ENCODE results near the gene ANKFY1.
A peak's percentile ranks its signal among the peaks of the same experiment; 100 is the strongest.
"Not testable (repeated sequence)": the region's sequence is repeated elsewhere in the genome, so short reads cannot be mapped to it uniquely, and the experiment has no call there.

ANKFY1 gene

DNA sequence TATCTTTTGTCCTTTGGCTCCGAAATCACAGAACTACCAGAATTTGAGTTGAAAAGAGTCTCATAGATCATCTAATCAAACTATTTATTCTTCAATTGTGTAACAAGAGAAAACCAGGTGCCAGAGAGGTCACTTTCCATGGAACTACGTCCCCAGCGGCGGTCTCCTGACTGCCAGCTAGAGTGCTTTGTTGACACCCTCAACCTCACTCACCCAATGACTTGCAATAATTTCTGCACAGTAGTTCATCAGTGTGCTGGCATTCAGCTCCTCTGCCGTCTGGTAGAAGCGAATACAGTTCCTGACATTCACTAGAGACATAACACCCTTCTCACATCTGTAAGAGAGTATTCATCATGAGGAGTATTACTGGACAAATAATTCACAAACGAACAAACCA lies 54.2 kb downstream of the ANKFY1 start:
- DNase-seq, result no peak

DNA sequence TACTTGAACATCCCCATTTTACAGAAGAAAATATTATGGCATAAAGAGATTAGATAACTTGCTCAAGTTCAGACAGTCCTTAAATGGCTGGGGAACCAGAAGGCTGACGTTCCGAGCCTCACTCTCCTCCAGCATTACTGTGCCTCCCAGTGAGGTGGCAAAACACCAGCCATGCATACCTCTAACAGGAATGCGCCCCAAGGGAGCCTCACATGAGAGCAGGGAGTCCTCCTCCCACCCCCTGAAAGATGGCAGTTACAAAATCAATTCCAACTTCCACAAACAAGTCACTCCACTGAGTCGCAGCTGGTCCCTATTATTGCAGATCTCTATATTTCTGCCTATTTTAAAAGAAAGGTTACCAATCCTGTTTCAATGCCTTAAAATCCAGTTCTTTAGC lies 55.5 kb downstream of the ANKFY1 start:
- no peak for DNase-seq

DNA sequence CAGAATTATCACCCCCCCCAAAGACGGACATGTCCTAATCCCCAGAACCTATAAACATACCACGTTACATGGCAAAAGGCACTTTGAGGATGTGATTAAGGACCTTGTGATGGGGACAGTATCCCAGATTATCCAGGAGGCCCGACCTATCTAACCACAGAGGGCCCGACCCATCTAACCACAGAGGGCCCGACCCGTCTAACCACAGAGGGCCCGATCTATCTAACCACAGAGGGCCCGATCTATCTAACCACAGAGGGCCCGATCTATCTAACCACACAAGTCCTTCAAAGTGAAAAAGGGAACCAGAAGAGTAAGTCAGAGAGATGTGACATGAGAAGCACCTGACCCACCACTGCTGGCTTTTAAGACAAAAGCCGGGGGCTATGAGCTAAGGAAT lies 56.8 kb downstream of the ANKFY1 start:
- DNase-seq, result no peak

DNA sequence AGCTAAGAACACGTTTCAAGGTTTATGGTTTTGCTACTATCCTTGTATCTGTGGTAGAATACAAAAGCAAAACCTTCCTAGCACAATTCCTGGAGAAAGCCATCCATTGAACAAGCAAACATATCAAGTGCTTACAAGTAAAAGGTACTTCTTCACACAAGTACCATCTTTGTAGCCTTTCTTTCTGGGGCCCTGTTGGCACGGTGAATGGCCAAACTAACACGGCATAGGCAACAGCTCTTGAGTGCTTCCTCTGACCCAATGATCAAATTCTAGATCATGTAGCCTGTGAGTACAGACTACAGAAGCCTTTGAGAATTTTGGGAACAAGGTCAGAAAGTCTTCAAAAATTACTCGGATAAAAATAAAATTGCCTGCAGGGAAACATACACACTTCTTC lies 57.9 kb downstream of the ANKFY1 start:
- no peak for DNase-seq

DNA sequence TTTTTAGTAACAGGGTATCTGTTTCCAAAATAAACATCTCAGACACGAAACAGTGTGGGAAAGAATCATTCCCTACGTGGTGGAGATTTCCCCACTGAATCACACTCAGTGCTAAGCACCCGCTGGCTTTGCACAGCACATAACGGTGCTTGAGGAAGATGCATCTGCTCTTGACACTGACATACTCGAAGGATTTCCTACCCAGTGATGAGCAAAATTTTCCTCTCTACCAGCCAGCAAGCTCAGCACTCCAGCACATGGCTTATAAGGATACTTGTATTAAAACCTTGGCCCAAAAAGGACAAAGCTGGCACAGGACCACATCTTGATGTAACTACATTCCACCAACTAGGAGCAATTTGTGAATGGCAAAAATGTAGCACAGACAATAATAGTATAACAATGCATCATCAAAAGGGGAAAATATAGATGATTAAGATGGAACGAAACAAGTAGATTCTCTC lies 59.0 kb downstream of the ANKFY1 start:
- no peak for DNase-seq

DNA sequence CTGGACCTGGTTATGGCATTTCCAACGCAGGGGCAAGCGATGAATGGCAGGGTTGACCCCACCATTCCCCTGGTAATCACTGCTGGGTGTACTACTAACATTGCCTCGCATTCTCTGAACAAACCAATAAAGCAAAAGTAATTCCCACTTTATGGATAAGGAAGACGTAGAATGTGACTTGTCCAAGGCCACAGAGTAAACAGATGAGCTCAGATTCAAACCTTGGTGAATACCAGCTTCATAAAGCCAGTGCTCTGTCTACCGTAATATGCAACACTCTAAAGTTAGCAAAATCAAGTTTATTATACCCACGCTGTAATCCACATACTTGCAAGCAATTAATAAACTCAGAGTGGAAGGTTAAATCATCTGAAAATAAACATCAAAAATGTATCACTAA lies 59.6 kb downstream of the ANKFY1 start:
- no peak for DNase-seq

DNA sequence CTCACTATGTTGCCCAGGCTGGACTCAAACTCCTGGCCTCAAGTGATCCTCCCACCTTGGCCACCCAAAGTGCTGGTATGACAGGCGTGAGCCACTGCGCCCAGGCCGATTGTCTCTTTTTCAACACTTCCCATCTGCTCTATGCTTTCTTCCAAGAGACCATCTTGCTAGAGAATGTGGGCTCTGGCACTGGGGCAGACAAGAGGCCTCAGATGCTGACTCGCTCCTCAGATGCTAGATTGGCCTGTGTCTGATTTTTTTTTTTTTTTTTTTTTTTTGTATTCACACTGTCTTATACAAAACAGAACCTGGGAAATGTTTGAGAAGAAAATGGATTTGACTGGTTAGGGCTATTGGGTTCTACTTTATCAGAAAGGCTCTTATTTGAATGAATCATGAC lies 62.6 kb downstream of the ANKFY1 start:
- DNase-seq, result no peak

DNA sequence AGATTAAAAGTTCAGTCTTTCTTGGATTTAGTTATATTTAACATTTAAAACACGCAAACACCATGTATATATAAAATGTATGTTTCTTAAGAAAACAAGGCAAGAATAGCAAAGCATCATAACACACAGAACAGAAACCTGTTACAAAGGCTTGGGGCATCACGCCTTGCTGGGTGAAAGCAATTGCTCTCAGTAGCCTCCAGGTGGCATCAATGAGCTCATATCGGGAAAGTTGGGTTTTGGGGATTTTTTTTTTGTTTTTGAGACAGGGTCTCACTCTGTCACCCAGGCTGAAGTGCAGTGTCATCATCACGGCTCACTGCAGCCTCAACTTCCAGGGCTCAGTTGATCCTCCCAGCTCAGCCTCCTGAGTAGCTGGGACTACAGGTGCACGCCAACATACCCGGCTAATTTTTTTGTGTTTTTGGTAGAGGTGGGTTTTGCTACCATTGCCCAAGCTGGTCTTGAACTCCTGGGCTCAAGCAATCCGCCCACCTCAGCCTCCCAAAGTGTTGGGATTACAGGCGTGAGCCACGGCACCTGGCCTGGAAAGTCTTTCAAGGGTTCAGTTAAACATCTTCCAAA lies 63.9 kb downstream of the ANKFY1 start:
- peak in 1 of 2 experiments; percentile 14 for DNase-seq

DNA sequence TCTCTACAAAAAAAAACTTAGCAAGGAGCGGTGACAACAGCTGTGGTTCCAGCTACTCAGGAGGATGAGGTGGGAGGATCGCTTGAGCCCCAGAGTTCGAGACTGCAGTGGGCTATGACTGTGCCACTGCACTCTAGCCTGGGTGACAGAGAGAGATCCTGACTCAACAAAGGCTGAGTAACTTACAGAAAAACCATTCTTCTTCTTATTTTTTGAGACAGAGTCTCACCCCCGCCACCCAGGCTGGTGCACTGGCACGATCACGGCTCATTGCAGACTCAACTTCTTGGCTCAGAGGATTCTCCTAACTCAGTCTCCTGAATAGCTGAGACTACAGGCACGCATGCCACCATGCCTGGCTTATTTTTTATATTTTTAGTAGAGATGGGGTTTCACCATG lies 64.8 kb downstream of the ANKFY1 start:
- DNase-seq, result no peak

DNA sequence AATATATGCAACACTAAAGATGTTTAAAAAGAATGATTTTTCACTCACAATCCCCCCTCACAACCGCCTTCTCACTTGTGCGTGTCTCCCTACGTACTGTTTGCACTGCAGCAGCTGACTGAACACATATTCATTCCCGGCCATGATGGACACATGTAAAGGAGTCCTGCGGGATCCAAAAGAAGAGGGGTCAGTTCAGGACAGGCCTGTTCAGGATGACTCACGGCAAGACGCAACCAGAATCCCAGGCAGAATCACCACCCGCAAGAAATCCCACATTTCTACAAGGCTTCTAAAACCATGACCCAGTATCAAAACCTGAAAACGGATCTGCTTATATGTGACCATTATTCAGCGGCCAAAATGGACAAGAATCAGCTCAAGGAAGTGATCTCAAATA lies 68.5 kb downstream of the ANKFY1 start:
- DNase-seq, result no peak

DNA sequence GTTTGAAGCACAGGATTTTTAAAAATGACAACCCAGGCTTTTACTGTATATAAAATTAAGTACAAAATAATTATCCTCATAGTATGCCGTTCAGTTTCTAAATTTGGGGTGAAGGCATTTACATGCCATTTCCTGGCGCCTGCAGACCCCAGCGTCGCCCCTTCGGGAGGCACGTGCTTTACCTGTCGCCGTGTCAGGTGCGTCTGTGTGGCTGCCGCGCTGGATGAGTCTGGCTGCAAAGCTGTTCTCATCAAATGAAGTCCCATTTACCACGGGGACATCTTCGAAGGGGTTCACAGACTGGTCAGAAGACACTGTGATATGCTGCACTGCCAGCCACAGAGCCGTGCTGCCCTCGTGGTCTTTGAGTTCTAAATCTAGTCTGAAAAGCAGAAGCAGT lies 69.0 kb downstream of the ANKFY1 start:
- no peak for DNase-seq

DNA sequence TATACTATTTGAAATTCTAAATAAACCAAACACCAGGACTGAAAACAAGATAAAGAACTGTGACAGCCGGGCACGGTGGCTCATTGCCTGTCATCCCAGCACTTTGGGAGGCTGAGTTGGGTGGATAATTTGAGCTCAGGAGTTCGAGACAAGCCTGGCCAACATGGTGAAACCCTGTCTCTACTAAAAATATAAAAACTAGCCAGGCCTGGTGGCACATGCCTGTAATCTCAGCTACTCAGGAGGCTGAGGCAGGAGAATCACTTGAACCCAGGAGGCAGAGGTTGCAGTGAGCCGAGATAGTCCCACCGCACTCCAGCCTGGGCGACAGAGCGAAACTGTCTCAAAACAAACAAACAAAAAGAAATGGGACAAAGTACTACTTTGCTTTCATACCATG lies 73.0 kb downstream of the ANKFY1 start:
- not testable (repeated sequence) for DNase-seq

DNA sequence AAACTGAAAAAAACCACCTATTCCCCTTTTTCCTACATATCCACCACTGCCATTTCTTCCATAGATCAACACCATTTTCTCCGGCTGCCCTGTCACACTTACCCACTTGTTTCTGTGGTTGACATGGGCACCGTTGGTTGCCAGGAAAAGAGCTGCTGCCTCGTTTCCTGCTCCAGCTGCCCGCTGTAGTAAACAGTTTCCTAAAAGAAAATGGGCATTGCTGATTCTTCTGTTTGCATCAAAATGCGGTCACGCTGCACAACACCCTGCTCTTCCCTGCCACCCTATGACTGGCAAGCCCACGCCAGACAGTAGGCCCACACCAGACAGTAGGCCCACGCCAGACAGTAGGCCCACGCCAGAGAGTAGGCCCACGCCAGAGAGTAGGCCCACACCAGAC lies 74.5 kb downstream of the ANKFY1 start:
- no peak for DNase-seq

DNA sequence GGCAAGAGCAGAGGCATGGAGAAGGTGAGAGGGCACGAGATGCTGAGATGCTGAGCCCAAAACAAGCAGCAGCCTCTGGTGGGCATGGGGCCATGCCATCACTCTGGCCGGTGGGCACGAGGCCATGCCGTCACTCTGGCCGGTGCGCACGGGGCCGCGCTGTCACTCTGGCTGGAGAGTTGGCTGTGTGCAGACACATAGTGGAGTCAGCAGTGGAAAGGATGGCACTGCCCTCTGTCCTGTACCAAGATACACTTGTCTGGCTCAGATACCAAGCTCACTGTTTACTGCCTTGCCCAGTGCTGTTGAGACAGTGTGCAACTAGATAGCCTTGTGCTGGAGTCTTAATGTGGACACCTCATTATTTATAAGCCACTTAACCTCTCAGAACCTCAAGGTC lies 75.7 kb downstream of the ANKFY1 start:
- no peak for DNase-seq

DNA sequence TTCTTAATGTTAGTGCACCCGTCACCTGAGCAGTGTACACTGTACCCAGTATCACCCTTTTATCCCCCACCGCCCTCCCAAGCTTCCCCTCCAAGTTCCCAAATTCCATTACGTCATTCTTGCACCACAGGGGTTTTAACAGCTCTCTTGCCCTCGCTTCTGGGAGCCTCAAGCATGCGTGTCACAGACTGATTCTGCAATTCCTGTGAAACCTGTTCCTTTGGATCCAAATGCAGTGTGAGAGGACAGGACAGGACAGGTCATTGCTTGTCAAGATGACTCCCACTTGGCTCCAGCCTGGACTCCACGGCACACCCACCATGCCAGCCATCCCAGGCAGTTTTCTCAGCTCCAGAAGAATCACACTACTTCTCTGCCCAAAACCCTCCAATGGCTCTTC lies 76.7 kb downstream of the ANKFY1 start:
- no peak for DNase-seq

DNA sequence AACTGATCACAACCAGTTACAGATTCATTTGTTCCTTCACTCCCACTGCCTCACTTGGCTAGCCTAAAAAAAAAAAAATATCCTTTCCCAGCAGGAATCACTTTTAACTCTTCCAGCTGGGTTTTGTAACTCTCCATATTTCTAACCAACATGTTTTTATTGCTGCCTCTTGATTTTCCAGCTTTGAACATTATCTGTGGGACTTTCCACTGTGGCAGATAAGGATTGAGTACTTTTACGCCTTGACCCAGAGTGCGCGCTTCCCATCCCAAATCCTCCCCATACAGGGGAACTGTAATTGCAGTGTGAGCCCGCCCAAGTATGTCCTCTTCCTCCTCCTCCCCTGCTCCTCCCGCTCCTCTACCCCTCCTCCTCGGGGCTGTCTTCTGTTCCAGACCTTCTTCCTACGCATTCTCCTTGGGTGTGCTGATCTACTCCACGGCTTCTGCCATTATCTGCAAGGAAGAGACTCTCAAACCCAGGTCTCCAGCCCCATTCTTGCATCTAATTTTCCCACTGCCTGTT lies 77.4 kb downstream of the ANKFY1 start:
- no peak for DNase-seq

DNA sequence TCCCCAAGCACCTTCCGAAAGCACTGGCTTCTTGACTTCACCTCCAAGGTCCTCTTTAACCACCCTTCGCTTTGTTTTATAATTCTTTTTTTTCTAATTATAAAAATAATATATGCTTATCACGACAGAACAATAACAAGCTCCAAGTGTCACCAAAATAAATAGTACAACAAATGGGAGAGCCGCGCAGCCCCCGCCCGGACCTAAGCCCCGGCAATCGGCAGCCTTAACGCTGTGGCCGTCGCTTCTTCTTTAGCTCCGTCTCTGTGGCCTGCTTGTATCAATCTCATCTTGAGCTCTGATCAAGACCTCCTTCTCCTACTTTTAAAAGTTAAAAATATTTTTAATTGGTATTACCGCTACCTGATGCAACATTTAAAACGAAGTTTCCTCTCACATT lies 78.1 kb downstream of the ANKFY1 start:
- DNase-seq, result no peak

DNA sequence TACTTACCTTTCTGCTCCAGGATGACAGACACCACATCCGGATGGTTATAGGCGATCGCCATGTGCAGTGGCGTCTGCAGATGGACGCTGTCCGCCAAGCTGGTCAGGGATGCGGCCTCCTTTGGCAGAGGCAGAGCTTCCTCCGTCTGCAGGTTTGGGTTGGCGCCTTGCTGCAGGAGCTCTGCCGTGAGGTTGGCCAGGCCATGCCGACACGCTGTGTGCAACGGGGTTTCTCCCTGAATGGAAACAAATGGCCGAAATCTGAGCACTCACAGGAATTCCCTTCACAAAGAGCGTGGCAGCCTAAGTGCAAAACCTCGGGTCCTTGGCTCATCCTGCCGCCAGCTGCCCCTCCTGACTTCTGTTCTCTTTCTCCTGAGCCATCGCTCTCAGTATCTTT lies 79.0 kb downstream of the ANKFY1 start:
- no peak for DNase-seq

DNA sequence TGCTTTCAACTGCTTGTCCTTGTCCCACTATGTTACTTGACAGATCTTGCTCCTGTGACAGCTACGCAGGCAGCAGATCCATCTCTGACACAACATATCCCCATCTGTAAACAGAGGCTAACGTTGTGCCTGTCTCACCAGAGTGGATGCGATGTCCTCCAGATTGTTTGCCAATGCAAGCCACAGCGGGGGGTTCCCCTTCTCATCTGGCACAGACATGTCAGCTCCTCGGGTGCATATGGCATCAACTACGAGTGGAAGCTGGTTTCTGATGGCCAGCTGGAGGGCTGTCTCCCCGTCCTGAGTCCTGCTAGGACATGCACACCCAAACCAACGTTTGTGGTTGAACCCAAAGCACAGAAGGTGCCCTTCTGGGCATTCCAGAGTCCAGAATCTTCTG lies 81.7 kb downstream of the ANKFY1 start:
- DNase-seq, result no peak

DNA sequence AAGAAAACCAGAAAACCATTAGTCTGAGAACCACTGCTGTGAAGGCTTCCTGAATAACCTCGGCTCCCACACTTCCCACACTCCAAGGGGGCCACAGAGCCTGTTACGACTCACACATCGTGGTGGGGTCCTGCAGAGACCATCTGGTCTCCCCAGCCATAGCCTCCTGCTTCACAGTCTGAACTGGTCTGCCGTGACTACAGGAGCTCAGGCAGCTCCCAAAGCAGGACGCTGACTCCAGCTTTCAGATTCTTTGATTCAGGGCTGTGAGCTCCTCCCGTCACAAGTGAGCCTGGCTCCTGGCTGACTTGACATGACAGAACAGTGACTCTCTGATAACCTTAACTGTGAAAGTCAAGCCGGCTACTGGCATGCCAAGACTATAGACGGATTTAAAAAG lies 83.0 kb downstream of the ANKFY1 start:
- no peak for DNase-seq

DNA sequence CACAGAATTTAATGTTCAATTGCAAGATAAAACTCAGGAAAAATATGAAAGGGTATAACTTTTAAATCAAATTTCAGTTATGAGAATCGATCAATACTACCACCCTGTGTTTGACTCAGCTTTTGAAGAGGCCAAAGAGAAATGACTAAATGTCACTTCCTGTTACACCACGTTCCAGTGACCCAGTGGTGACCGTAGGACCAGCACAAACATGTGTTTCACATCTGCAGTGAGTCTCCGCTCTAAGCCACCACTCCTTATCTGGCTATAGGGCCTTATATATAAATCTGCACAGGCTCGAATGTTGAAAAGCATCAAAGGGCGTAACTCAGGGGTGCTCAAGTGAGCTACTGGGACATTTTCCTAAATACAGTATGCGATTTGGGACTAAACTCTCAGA lies 84.7 kb downstream of the ANKFY1 start:
- no peak for DNase-seq

DNA sequence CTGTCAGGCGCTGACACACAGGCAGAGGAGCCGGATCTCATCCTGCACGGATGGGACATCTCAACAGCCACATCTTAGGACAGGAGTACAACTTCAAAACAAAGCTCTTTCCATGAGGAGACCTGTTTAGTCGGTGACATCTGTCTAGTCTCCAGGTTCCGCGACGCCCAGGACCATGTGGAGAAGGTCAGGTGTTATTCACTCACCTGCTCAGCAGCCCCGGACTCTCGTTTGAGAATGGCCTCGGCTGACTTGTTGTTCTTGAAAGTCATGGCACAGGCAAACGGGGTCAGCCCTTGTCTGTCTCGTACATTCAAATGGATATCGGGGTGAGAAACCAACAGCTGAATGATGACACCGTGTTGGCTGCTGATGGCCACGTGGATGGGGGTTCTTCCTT lies 85.1 kb downstream of the ANKFY1 start:
- no peak for DNase-seq

DNA sequence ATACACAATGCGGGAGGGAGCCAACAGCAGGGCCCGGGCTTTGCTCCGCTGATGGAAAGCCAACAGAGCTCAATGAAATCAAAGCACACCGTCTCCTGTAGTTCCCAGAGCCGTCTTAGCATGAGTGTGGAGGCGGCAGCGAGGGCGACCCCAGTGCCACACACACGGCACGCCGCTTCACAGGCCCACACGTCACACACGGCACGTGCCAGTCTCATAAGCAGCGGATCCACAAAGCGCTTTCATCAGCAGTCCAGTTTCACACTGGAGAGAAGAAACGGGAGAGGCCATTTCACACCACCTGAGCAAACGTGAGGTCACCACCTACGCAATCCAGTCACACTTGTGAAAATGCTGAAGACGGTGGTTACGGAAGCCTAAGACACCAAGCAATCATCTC lies 86.0 kb downstream of the ANKFY1 start:
- no peak for DNase-seq

DNA sequence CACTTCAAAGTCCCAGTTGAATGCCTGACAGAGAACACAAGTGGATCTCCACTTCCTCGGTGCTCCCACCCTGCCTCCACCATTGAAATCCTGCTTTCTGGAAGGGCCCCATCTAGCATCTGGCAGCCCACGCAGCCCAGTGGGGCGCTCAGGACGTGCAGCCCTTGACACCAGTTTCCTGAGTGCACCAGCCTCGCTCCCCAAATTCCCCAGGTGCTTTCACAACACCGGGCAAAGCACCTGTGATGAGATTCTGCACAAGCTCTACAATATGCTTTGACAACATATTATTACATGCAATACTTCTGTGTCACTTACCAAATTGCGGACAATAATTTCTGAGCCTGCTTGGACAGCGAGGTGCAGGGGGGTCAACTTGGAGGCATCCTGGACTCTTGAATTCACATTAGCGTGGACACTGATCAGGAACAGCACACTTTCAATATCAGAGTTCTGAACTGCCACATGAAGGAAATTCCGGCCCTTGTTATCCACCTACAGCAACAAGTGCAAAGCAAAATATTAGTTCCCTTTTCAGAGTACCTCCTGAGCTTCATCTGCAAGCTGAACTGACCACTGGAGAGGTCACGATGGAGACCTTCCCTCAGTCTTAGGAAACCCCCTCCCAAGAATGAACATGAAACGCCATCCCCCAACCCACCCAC lies 86.8 kb downstream of the ANKFY1 start:
- DNase-seq, result no peak

All from NCI-H2081 (cell line).